GM23338 (cell line): ENCODE data around the gene CAMTA1. TPM values are rescaled to one million over a fixed set of nuclear protein-coding genes. Genes with fewer than 3 reads are reported as not detected.

Experiments used
- ATAC-seq: fragments of 200-7000 bp; cut with Tn5 transposase; 3 replicates; pipeline ENCODE4 v1.9.1; 2020
- DNase-seq: peaks from one replicate; pipeline ENCODE4 v3.0.0-alpha.2; 2015; ENCODE audit warnings: low spot score
- H2AFZ ChIP-seq: fragments of 200-600 bp; sonication (generic); 2 replicates; pipeline ENCODE4 v1.8.0; 2016; ENCODE audit warnings: antibody characterized with exemption, mild to moderate bottlenecking, moderate library complexity
- H3F3A ChIP-seq: fragments of 200-600 bp; sonication (generic); replicated peaks from 2 replicates; pipeline ENCODE4 v1.8.0; 2017; ENCODE audit warnings: antibody characterized with exemption, mixed run types, low read depth
- H3K27ac ChIP-seq: fragments of 200-600 bp; sonication (generic); 2 replicates; pipeline ENCODE4 v1.6.1; 2016; ENCODE audit warnings: low read depth
- H3K27me3 ChIP-seq: fragments of 200-600 bp; sonication (generic); 2 replicates; pipeline ENCODE4 v1.8.0; 2016; ENCODE audit warnings: mild to moderate bottlenecking, mixed run types, moderate library complexity; ENCODE audit not compliant: insufficient read depth
- H3K36me3 ChIP-seq: fragments of 200-600 bp; sonication (generic); 2 replicates; pipeline ENCODE4 v1.8.0; 2016; ENCODE audit warnings: mild to moderate bottlenecking; ENCODE audit not compliant: insufficient read depth
- H3K4me1 ChIP-seq: fragments of 200-600 bp; sonication (generic); 2 replicates; pipeline ENCODE4 v1.8.0; 2016; ENCODE audit warnings: mild to moderate bottlenecking, moderate library complexity; ENCODE audit not compliant: insufficient read depth
- H3K4me2 ChIP-seq: fragments of 200-600 bp; sonication (generic); 2 replicates; pipeline ENCODE4 v1.7.1; 2017; ENCODE audit warnings: mixed run types
- H3K4me3 ChIP-seq: fragments of 200-600 bp; sonication (generic); 2 replicates; pipeline ENCODE4 v1.6.1; 2016; ENCODE audit warnings: mixed run types
- H3K79me2 ChIP-seq: fragments of 200-600 bp; sonication (generic); replicated peaks from 2 replicates; pipeline ENCODE4 v1.8.0; 2017; ENCODE audit warnings: mild to moderate bottlenecking; ENCODE audit not compliant: insufficient read depth
- H3K9me2 ChIP-seq: fragments of 200-600 bp; sonication (generic); 2 replicates; pipeline ENCODE4 v1.8.0; 2017; ENCODE audit not compliant: insufficient read depth
- H4K20me1 ChIP-seq: fragments of 200-600 bp; sonication (generic); replicated peaks from 2 replicates; pipeline ENCODE4 v1.8.0; 2017; ENCODE audit warnings: mild to moderate bottlenecking; ENCODE audit not compliant: insufficient read depth
- H3K27ac Mint-ChIP-seq: 2 replicates; pipeline ENCODE4 v1.8.0; 2020; ENCODE audit warnings: inconsistent platforms, mild to moderate bottlenecking, moderate library complexity, mixed read lengths
- H3K27me3 Mint-ChIP-seq: 3 replicates; pipeline ENCODE4 v1.8.0; 2022; ENCODE audit warnings: low read depth, mild to moderate bottlenecking, moderate library complexity, mixed read lengths, inconsistent platforms; ENCODE audit not compliant: insufficient read depth, poor library complexity
- H3K36me3 Mint-ChIP-seq: 3 replicates; pipeline ENCODE4 v1.8.0; 2021; ENCODE audit warnings: low read depth, mild to moderate bottlenecking, inconsistent platforms, moderate library complexity, mixed read lengths
- H3K4me1 Mint-ChIP-seq: 3 replicates; pipeline ENCODE4 v1.8.0; 2020; ENCODE audit warnings: mild to moderate bottlenecking, inconsistent platforms, mixed read lengths
- H3K4me3 Mint-ChIP-seq: 3 replicates; pipeline ENCODE4 v1.8.0; 2021; ENCODE audit warnings: moderate library complexity, mild to moderate bottlenecking, inconsistent platforms, mixed read lengths
- H3K9me3 Mint-ChIP-seq: 3 replicates; pipeline ENCODE4 v1.8.0; 2020; ENCODE audit warnings: moderate library complexity, mild to moderate bottlenecking, inconsistent platforms, mixed read lengths
- CREB1 ChIP-seq: fragments of 250-450 bp; sonication (Bioruptor Pico); IDR thresholded peaks from 2 replicates; pipeline ENCODE4 v1.5.0; 2020; ENCODE audit warnings: low read depth, mild to moderate bottlenecking, moderate library complexity
- CTCF ChIP-seq, 2 experiments: fragments of 200-600 bp in 1 of 2; sonication (generic) in 1 of 2; conservative IDR thresholded peaks; 2 replicates each; pipeline versions ENCODE4 v1.5.1 to v1.6.1; 2016 to 2017; ENCODE audit warnings: antibody characterized with exemption in 2 of 2, low read depth in 2 of 2, mild to moderate bottlenecking in 2 of 2, moderate library complexity in 1 of 2
- ETS1 ChIP-seq: IDR thresholded peaks from 2 replicates; pipeline ENCODE4 v1.6.1; 2016; ENCODE audit warnings: antibody characterized with exemption
- EZH2 ChIP-seq: fragments of 200-600 bp; sonication (generic); IDR thresholded peaks from one replicate; pipeline ENCODE4 v1.8.0; 2017; ENCODE audit warnings: antibody characterized with exemption, mild to moderate bottlenecking, low read depth; ENCODE audit not compliant: unreplicated experiment
- EZH2phosphoT487 ChIP-seq: fragments of 200-600 bp; sonication (generic); IDR thresholded peaks from one replicate; pipeline ENCODE4 v1.8.1; 2018; ENCODE audit warnings: antibody characterized with exemption; ENCODE audit not compliant: unreplicated experiment
- JUNB ChIP-seq: IDR thresholded peaks from one replicate; pipeline ENCODE4 v1.6.1; 2016; ENCODE audit warnings: antibody characterized with exemption; ENCODE audit not compliant: unreplicated experiment
- POLR2AphosphoS5 ChIP-seq: IDR thresholded peaks from 2 replicates; pipeline ENCODE4 v1.6.1; 2016; ENCODE audit warnings: antibody characterized with exemption, low read depth
- REST ChIP-seq: IDR thresholded peaks from one replicate; pipeline ENCODE4 v1.6.1; 2018; ENCODE audit warnings: antibody characterized with exemption; ENCODE audit not compliant: unreplicated experiment
- STAT1 ChIP-seq: IDR thresholded peaks from one replicate; pipeline ENCODE4 v1.6.1; 2016; ENCODE audit warnings: antibody characterized with exemption; ENCODE audit not compliant: unreplicated experiment
- ZNF114 ChIP-seq: fragments of 250-450 bp; sonication (Bioruptor Pico); IDR thresholded peaks from 2 replicates; pipeline ENCODE4 v1.5.0; 2020; ENCODE audit warnings: mild to moderate bottlenecking, moderate library complexity
- polyA plus RNA-seq: library from polyadenylated mRNA; unstranded; fragments of >200 nt; fragmentation: Nextera tagmentation; extraction: Ambion mirVana; gene quantifications from 2 replicates; pipeline ENCODE4 v1.2.1, GENCODE V29; 2016
- total RNA-seq: library from RNA; depleted of rRNA; stranded (reverse); fragments of >200 nt; shearing (Covaris generic); gene quantifications from 2 replicates; pipeline ENCODE4 v1.2.3, GENCODE V29; 2014

CAMTA1 gene
- total and polyA plus RNA-seq, 2 experiments from 2014 or later, result 115 to 519 TPM

- no peak overlapping the region for H3K4me3 ChIP-seq
- H3K36me3 ChIP-seq, result no peaks in the 10 kb centered on the region
- H3K79me2 ChIP-seq, result no peaks in the 10 kb centered on the region
- no peak overlapping the region for H3K4me2 ChIP-seq
- Mint-ChIP-seq H3K36me3 (no peaks in the 10 kb centered on the region), H3K9me3 (no peaks in the 10 kb centered on the region), H3K27me3 (no peaks in the 10 kb centered on the region), H3K4me3 (no peak overlapping the region), H3K27ac (no peak overlapping the region), H3K4me1 (peaks cover 11% of the 10 kb centered on the region)
- no peak overlapping the region for H2AFZ ChIP-seq
- H3K27ac ChIP-seq, result no peak overlapping the region
- no peaks in the 10 kb centered on the region for H3K27me3 ChIP-seq
- no peak for ATAC-seq
- no peaks in the 10 kb centered on the region for H3K4me1 ChIP-seq
- H3F3A ChIP-seq, result no peaks in the 10 kb centered on the region
- H4K20me1 ChIP-seq, result no peaks in the 10 kb centered on the region
- H3K9me2 ChIP-seq, result no peaks in the 10 kb centered on the region
- TF ChIP-seq EZH2phosphoT487, result no peak
- DNase-seq, result no peak
Observed at GRCh38 chr1:7252411-7253117, 467.3 kb downstream of the CAMTA1 start.

GRCh38 chr1:7253118-7253480, 467.8 kb downstream of the CAMTA1 start:
- no peak overlapping the region for H3K27ac ChIP-seq
- TF ChIP-seq STAT1 (no peak), ETS1 (no peak), EZH2 (no peak), ZNF114 (no peak), JUNB (no peak), CTCF (conservative IDR thresholded peaks at IDR 0.05; ENCODE audit: low read depth in 2 of 2) (no peak), REST (no peak), CREB1 (CRISPR knock-in tag) (no peak), POLR2AphosphoS5 (no peak)

More at GRCh38 chr1:7253118-7253480, 467.8 kb downstream of the CAMTA1 start:
- Histone ChIP-seq H3K4me2 (no peak overlapping the region), H3K4me1 (no peaks in the 10 kb centered on the region), H3F3A (no peaks in the 10 kb centered on the region), H3K4me3 (no peak overlapping the region), H3K79me2 (no peaks in the 10 kb centered on the region), H3K27me3 (no peaks in the 10 kb centered on the region), H2AFZ (no peak overlapping the region), H4K20me1 (no peaks in the 10 kb centered on the region), H3K9me2 (0 out of 2 replicates have a peak, but pooled peaks cover 1% of the 10 kb centered on the region), H3K36me3 (no peaks in the 10 kb centered on the region)
- Mint-ChIP-seq H3K27ac (no peak overlapping the region), H3K4me1 (peaks cover 12% of the 10 kb centered on the region), H3K9me3 (no peaks in the 10 kb centered on the region), H3K4me3 (no peak overlapping the region), H3K27me3 (no peaks in the 10 kb centered on the region), H3K36me3 (no peaks in the 10 kb centered on the region)
- ATAC-seq (no peak), DNase-seq (no peak)
